Activated CD4-positive, alpha-beta T cell treated with anti-CD3 and anti-CD28 coated beads, Interleukin-2, amount 50 U/mL, for 48 hours (primary cell): ENCODE measurements around the gene SUCLG2.
"Not testable (repeated sequence)": the region's sequence is repeated elsewhere in the genome, so short reads cannot be mapped to it uniquely, and the experiment has no call there.

Experiments
- DNase-seq, 2 experiments: peaks; one replicate each; pipeline ENCODE4 v3.0.0-alpha.2; 2020

The SUCLG2 gene

DNA sequence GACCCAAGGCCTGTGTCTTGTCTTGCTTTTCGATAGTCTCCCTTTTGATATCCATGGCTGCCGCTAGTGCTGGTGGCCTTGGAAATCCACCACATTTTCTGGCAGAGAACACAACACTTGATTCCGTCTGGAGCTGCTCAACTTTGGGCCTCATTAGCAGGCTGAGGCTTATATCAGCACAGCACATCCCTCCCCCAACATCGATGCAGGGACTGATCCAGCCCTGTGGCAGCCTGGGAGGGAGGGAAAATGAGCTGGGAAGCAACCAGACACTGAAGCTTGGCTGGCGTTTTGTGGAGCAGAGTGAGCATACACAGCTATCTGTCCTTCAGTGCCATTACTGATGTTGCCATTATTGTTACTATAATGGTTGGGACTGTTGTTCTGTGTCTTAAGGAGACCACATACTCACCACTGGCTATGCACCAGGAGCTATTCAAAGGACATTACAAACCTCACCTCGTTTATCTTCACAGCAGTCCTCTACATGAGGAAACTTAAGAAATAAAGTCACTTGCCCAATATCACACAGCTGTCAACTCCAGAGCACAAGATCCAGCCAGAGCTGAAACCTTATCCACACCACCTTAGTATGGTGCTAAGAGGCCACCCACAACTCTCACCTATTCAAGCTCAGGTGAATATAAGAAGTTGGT is 102.9 kb downstream of the SUCLG2 start:
- DNase-seq, result no peak

- no peak for DNase-seq
Measured at GRCh38 chr3:67550541-67550940, 103.9 kb downstream of the SUCLG2 start.

- not testable (repeated sequence) for DNase-seq
Measured at GRCh38 chr3:67542502-67543250, 111.7 kb downstream of the SUCLG2 start.

GRCh38 chr3:67540198-67540894 is 114.1 kb downstream of the SUCLG2 start:
- DNase-seq, result no peak

GRCh38 chr3:67537203-67537602 is 117.2 kb downstream of the SUCLG2 start:
- not testable (repeated sequence) for DNase-seq

GRCh38 chr3:67535006-67535405 is 119.4 kb downstream of the SUCLG2 start:
- DNase-seq, result no peak

- no peak for DNase-seq
Measured at GRCh38 chr3:67534594-67534993, 119.8 kb downstream of the SUCLG2 start.

GRCh38 chr3:67531181-67532101 is 123.0 kb downstream of the SUCLG2 start:
- DNase-seq, result no peak

GRCh38 chr3:67529915-67530314 is 124.5 kb downstream of the SUCLG2 start:
- no peak for DNase-seq

GRCh38 chr3:67529337-67529736 is 125.1 kb downstream of the SUCLG2 start:
- DNase-seq, result no peak

DNA sequence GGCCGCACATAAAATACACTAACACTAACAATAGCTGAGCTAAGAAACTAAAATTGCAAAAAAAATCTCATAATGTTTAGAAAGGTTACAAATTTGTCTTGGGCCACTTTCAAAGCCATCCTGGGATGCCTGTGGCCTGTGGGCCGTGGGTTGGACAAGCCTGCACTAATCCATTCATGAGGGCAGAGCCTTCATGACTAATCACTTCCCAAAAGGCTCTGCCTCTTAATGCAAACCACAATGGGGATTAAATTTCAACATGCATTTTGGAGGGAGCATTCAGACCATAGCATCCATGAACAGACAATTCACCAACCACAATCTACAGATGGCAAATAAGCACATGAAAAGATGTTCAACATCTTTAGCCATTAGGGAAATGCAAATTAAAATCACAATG is 128.2 kb downstream of the SUCLG2 start:
- no peak for DNase-seq

- DNase-seq, result no peak
Measured at GRCh38 chr3:67524046-67524445, 130.4 kb downstream of the SUCLG2 start.

- DNase-seq, result no peak
Measured at GRCh38 chr3:67522081-67522480, 132.3 kb downstream of the SUCLG2 start.

DNA sequence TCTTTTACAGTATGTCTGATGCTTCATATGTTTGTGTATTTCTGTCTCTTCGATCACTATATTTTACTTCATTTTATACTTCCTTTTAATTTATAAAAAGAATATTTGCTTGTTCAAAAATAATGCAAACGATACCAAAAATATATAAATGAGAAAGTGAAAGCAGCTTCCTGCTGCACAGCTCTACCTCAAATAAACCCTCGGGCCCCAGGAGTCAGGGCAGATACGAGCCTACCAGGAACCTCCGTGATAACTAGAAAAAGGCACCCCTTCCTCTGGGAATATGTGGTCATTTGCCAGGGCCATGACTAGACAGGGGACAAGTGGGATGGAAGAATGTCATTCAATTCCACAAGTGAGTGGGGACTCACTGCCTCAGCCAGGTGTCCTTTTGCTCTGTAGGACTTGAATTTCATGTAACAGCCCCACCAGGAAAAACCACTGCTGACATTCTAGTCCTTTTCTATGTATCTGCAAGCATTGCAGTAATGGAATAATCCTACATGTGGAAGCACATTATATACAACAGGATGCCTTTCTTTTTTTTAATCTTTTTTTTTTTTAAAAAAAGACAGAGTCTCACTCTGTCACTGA is 133.3 kb downstream of the SUCLG2 start:
- DNase-seq, result no peak

GRCh38 chr3:67518236-67518635 is 136.2 kb downstream of the SUCLG2 start:
- DNase-seq, result no peak

- DNase-seq, result no peak
Measured at GRCh38 chr3:67517781-67518180, 136.6 kb downstream of the SUCLG2 start.

GRCh38 chr3:67516496-67516895 is 137.9 kb downstream of the SUCLG2 start:
- DNase-seq, result no peak

- DNase-seq, result no peak
Measured at GRCh38 chr3:67515778-67516177, 138.6 kb downstream of the SUCLG2 start.

DNA sequence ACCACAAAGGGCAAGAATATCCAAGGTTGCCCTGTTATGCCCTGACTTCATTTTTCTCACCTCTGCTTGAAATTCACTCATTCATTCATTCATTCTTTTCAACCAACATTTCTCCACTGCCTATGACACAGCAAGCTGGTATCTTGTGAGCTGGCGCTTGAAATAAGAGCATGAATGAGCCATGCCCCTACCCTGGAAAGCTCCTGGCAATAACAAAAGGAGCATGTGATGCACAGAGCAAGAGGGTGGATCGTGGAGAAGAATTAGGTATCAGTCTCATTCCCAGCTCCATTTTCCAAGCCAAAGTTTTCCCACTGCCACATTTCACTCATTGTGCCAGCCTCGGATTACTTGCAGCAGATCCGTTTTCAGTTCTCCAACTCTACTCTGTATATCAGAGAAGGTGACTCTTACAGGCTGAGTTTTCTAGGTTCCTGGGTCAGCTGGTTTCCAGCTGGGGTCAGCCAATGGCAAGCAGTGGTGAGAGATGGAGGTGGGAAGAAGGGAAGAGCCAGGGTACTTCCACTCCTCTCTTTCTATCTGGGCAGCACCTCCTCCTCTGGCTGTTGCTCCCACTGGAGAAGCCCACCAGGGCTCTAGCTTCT is 144.8 kb downstream of the SUCLG2 start:
- no peak for DNase-seq

- DNase-seq, result no peak
Measured at GRCh38 chr3:67507584-67507983, 146.8 kb downstream of the SUCLG2 start.

DNA sequence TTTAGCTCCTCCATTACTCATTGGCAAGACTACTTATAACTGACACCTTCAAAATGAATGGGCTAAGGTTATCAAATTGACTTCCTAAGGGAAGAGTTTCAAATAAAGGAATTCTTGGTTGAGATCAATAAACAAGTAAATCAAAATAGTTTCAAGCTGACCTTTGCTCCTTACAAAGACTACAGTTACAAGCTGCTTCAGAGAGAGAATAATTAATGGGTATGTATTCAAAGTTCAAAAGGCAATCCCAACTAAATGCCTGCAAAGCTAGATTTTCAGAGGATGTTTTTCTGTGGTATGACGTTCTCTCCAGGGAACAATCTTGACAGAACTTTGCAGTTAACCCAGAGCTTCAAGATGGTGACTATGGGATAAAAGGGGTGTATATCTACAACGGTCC is 153.7 kb downstream of the SUCLG2 start:
- no peak for DNase-seq

DNA sequence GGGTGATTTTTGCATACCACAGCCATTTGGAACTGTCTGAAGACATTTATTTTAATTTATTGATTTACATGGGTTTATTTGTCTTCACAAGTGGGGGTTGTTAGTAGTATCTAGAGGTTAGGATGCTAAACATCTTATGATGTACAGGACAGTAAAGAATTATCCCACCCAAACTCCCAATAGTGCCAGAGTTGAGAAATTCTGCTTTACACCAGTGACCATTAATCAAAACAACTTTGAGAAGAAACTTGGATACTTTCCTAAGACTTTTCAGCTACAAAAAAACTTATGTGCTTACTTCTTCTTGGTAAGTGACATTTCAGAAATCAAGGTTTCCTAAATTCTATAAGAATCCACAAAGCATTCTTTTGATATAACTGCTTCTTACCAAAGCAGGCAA is 156.7 kb downstream of the SUCLG2 start:
- no peak for DNase-seq
